HepG2 (cell line): ENCODE data around the gene SIDT1. TPM values are rescaled to one million over a fixed set of nuclear protein-coding genes. Genes with fewer than 3 reads are reported as not detected.

ENCODE experiments used
- CEBPG ChIP-seq: IDR thresholded peaks from 2 replicates; pipeline ENCODE4 v1.6.1; 2016
- DMAP1 ChIP-seq: IDR thresholded peaks from 2 replicates; pipeline ENCODE4 v1.6.1; 2016
- ELF3 ChIP-seq: IDR thresholded peaks from 2 replicates; pipeline ENCODE4 v1.6.1; 2016; ENCODE audit warnings: missing genetic modification reagents, missing compliant biosample characterization
- ETS1 ChIP-seq: sonication (generic); formaldehyde crosslinking; IDR thresholded peaks from 2 replicates; pipeline ENCODE4 v1.4.0; 2020; ENCODE audit warnings: missing genetic modification reagents
- GATAD2A ChIP-seq: IDR thresholded peaks from 2 replicates; pipeline ENCODE4 v1.6.1; 2016
- HMGXB4 ChIP-seq, 2 experiments: sonication (generic) in 1 of 2; formaldehyde crosslinking in 1 of 2; IDR thresholded peaks; 2 replicates each; pipeline versions ENCODE4 v1.4.0 to v1.6.1; 2018 to 2020; ENCODE audit warnings: missing genetic modification reagents in 2 of 2, borderline replicate concordance in 1 of 2, low read depth in 1 of 2, mild to moderate bottlenecking in 1 of 2, missing biosample characterization in 1 of 2
- LCORL ChIP-seq, 2 experiments: fragments of 450-650 bp in 1 of 2; sonication (generic) in 1 of 2; formaldehyde crosslinking in 1 of 2; IDR thresholded peaks; 2 replicates each; pipeline versions ENCODE4 v1.5.0 to v1.6.1; 2017 to 2020; ENCODE audit warnings: antibody characterized with exemption in 1 of 2, missing genetic modification reagents in 1 of 2
- PPARG ChIP-seq: conservative IDR thresholded peaks from 2 replicates; pipeline ENCODE4 v1.6.1; 2016; ENCODE audit warnings: missing biosample characterization, missing genetic modification reagents
- RAD21 ChIP-seq: fragments of 450-650 bp; formaldehyde crosslinking; IDR thresholded peaks from 2 replicates; pipeline ENCODE4 v1.5.0; 2020; ENCODE audit warnings: mild to moderate bottlenecking
- REPIN1 ChIP-seq: sonication (generic); formaldehyde crosslinking; IDR thresholded peaks from 2 replicates; pipeline ENCODE4 v1.8.0; 2022; ENCODE audit warnings: missing genetic modification reagents, low read depth, mild to moderate bottlenecking, borderline replicate concordance
- SAP130 ChIP-seq: IDR thresholded peaks from 2 replicates; pipeline ENCODE4 v1.6.1; 2016; ENCODE audit warnings: low read depth
- SMC3 ChIP-seq: IDR thresholded peaks from 2 replicates; pipeline ENCODE4 v1.6.1; 2011; ENCODE audit warnings: low read length, improper control_type of control experiment
- SRSF9 ChIP-seq: fragments of 200-400 bp; formaldehyde crosslinking; IDR thresholded peaks from 2 replicates; pipeline ENCODE4 v1.6.1; 2018; ENCODE audit warnings: borderline replicate concordance, mild to moderate bottlenecking, low read depth, low read length; ENCODE audit not compliant: insufficient read depth, poor library complexity, severe bottlenecking
- ZNF235 ChIP-seq: sonication (generic); formaldehyde crosslinking; IDR thresholded peaks from 2 replicates; pipeline ENCODE4 v1.8.1; 2023; ENCODE audit warnings: mild to moderate bottlenecking, missing genetic modification reagents, borderline replicate concordance
- ZNF430 ChIP-seq: sonication (generic); formaldehyde crosslinking; IDR thresholded peaks from 2 replicates; pipeline ENCODE4 v1.9.0; 2021; ENCODE audit warnings: mild to moderate bottlenecking, missing genetic modification reagents
- ZNF800 ChIP-seq: sonication (generic); formaldehyde crosslinking; IDR thresholded peaks from 2 replicates; pipeline ENCODE4 v1.4.0; 2020; ENCODE audit warnings: missing genetic modification reagents
- polyA plus RNA-seq, 8 experiments: library from polyadenylated mRNA; depleted of rRNA in 3 of 8; stranded (reverse) in 7 of 8; unstranded in 1 of 8; fragments of >200 nt; fragmentation: Illumina TruSeq in 4 of 8; extraction: Trizol in 4 of 8; gene quantifications; 2 replicates each; pipeline versions ENCODE4 v1.2.1 to v1.2.3, GENCODE V29; 2011 to 2016; ENCODE audit warnings: low read depth in 4 of 8, missing spikeins in 1 of 8, mixed read lengths in 1 of 8; ENCODE audit not compliant: insufficient read depth in 1 of 8
- total RNA-seq, 5 experiments: library from RNA; depleted of rRNA; stranded (reverse); fragments of >200 nt; fragmentation: Illumina TruSeq; extraction: Trizol; gene quantifications; 2 replicates each; pipeline ENCODE4 v1.2.3, GENCODE V29; 2016; ENCODE audit warnings: low read depth in 1 of 5

Gene SIDT1
- total and polyA plus RNA-seq, 2 of the 13 experiments (the other 11 are each of a cell fraction or from before 2014, with no cell fraction given) = 0.07 TPM

- no peak for TF ChIP-seq ZNF800
- 0 out of 2 replicates have a peak, but pooled peaks have one; percentile 21 for TF ChIP-seq SAP130 (CRISPR knock-in tag)
- TF ChIP-seq ETS1 (CRISPR knock-in tag) = no peak
- peak; percentile 28; the same call in 1 of the 2 replicates for TF ChIP-seq CEBPG (CRISPR knock-in tag)
- peak; percentile 70 for TF ChIP-seq SMC3
- TF ChIP-seq ZNF430 (CRISPR knock-in tag) = no peak
- peak in 1 of 2 experiments; percentile 64; a peak in 1 of 4 replicates for TF ChIP-seq HMGXB4 (CRISPR knock-in tag; IDR thresholded peaks at IDR 0.05; ENCODE audit: borderline replicate concordance in 1 of 2, low read depth in 1 of 2)
- no peak for TF ChIP-seq LCORL (IDR thresholded peaks at IDR 0.05)
- peak; percentile 50; the same call in 1 of the 2 replicates for TF ChIP-seq LCORL (CRISPR knock-in tag; IDR thresholded peaks at IDR 0.05)
- 0 out of 2 replicates have a peak, but pooled peaks have one; percentile 27 for TF ChIP-seq PPARG (CRISPR knock-in tag)
- no peak for TF ChIP-seq DMAP1 (CRISPR knock-in tag)
- TF ChIP-seq RAD21 (CRISPR knock-in tag) = peak; percentile 82
- TF ChIP-seq REPIN1 (CRISPR knock-in tag) = peak; percentile 43; the same call in 1 of the 2 replicates
- TF ChIP-seq GATAD2A (CRISPR knock-in tag) = 0 out of 2 replicates have a peak, but pooled peaks have one; percentile 32
- TF ChIP-seq ELF3 (CRISPR knock-in tag) = no peak
- no peak for TF ChIP-seq SRSF9
- TF ChIP-seq ZNF235 (CRISPR knock-in tag) = no peak
- TF ChIP-seq, all 625 proteins: peak for 23
Measured at GRCh38 chr3:113626503-113627371, 94.4 kb downstream of the SIDT1 start (continued).
